Upper lobe of left lung (tissue), 6 donors: ENCODE measurements around the gene CTNNBIP1. TPM values are rescaled to one million over a fixed set of nuclear protein-coding genes. Genes with fewer than 3 reads are reported as not detected.

ENCODE experiments used
- ATAC-seq, 2 donors: fragments of 200-7000 bp; cut with Tn5 transposase; one replicate each; pipeline ENCODE4 v1.9.1; 2022; ENCODE audit warnings: mild to moderate bottlenecking in 2 of 2, moderate library complexity in 2 of 2; ENCODE audit not compliant: low FRiP score in 2 of 2
- DNase-seq, 2 donors: peaks; one replicate each; pipeline ENCODE4 v3.0.0-alpha.2; 2019 to 2020
- H3K27ac ChIP-seq, 4 donors: fragments of 200-600 bp; sonication (generic); one replicate each; pipeline ENCODE4 v1.5.1; 2016 to 2019
- H3K27me3 ChIP-seq, 4 donors: fragments of 200-600 bp; sonication (generic); one replicate each; pipeline ENCODE4 v1.5.1; 2017 to 2019
- H3K36me3 ChIP-seq, 4 donors: fragments of 200-600 bp; sonication (generic); one replicate each; pipeline ENCODE4 v1.5.1; 2016 to 2019
- H3K4me1 ChIP-seq, 4 donors: fragments of 200-600 bp; sonication (generic); one replicate each; pipeline ENCODE4 v1.5.1; 2018 to 2019
- H3K4me3 ChIP-seq, 4 donors: fragments of 200-600 bp; sonication (generic); one replicate each; pipeline ENCODE4 v1.5.1; 2017 to 2019; ENCODE audit warnings: mild to moderate bottlenecking in 2 of 4, moderate library complexity in 1 of 4
- H3K9me3 ChIP-seq, 4 donors: fragments of 200-600 bp; sonication (generic); one replicate each; pipeline ENCODE4 v1.5.1; 2018 to 2019
- EP300 ChIP-seq, 4 donors: sonication (generic); formaldehyde crosslinking; IDR thresholded peaks; one replicate each; pipeline ENCODE4 v1.5.1; 2017; ENCODE audit warnings: antibody characterized with exemption in 4 of 4, control low read depth in 2 of 4
- POLR2A ChIP-seq, 4 donors: fragments of 450-650 bp; IDR thresholded peaks; one replicate each; pipeline ENCODE4 v1.5.1; 2016 to 2017; ENCODE audit warnings: antibody characterized with exemption in 4 of 4, mild to moderate bottlenecking in 2 of 4
- POLR2AphosphoS5 ChIP-seq, 2 donors: sonication (generic); formaldehyde crosslinking; IDR thresholded peaks; one replicate each; pipeline ENCODE4 v1.5.1; 2017; ENCODE audit warnings: antibody characterized with exemption in 2 of 2
- WGBS, 2 donors: methylation state at CpG; one replicate each; pipeline ENCODE4 v1.1.5; 2017 to 2018; 5-methylcytosine and 5-hydroxymethylcytosine counted together
- total RNA-seq, 6 donors: library from RNA; depleted of rRNA in 4 of 6; stranded (reverse); fragments of >200 nt in 4 of 6; gene quantifications; one replicate each; pipeline versions ENCODE4 v1.1.0 to v1.2.1, GENCODE V29; 2016 to 2021
- TF ChIP-seq, protein P1 (sequence below), 6 experiments: fragments of 450-650 bp in 4 of 6; fragments of 200-600 bp in 2 of 6; sonication (generic) in 2 of 6; IDR thresholded peaks; one replicate each; pipeline ENCODE4 v1.5.1; 2016 to 2019; ENCODE audit warnings: antibody characterized with exemption in 6 of 6
- donor health status: DM: no; HTN: no; CAD: no; lungs with moderate emphysema.
- donor health status: DM: no; HTN: yes; CAD: no; lungs with severe emphysema.

CTNNBIP1 gene
- total RNA-seq, 6 donors from 2014 or later, result 39.8 to 85.8 (median 73.1) TPM

DNA sequence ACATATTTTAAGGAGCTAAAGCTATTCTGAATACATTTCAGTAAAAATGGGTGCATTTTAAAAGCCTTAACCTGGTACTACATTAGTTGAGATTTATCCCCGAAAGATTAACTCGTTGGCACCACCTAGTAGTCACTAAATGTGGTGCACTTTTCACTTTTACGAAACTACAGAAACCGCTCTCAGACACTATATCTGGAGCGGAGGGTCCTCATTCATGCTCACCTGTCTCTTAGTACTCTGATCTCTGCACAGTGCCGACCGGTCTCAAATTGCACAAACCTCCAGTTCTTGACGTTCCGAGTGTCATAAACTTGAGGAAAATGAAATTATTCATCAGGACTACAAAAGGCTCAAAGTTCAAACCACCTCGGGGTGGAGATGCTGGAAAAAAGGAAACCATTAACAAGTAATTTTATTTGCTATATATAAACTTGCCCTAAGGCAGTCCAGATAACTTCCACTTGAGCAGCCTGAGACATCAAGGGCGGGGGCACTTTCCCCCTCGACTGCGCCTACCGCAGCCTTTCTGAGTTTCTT, 32.4 kb upstream of the CTNNBIP1 start:
- H3K36me3 ChIP-seq, result peaks cover 0 to 3% (median 0%) of the 10 kb centered on the region in 4 donors
- no peak for TF ChIP-seq EP300 (IDR thresholded peaks at IDR 0.05)
- TF ChIP-seq, protein P1, sequence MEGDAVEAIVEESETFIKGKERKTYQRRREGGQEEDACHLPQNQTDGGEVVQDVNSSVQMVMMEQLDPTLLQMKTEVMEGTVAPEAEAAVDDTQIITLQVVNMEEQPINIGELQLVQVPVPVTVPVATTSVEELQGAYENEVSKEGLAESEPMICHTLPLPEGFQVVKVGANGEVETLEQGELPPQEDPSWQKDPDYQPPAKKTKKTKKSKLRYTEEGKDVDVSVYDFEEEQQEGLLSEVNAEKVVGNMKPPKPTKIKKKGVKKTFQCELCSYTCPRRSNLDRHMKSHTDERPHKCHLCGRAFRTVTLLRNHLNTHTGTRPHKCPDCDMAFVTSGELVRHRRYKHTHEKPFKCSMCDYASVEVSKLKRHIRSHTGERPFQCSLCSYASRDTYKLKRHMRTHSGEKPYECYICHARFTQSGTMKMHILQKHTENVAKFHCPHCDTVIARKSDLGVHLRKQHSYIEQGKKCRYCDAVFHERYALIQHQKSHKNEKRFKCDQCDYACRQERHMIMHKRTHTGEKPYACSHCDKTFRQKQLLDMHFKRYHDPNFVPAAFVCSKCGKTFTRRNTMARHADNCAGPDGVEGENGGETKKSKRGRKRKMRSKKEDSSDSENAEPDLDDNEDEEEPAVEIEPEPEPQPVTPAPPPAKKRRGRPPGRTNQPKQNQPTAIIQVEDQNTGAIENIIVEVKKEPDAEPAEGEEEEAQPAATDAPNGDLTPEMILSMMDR (IDR thresholded peaks at IDR 0.05), result peak in 4 of 6 experiments; percentile 20 to 63 (median 48)
- no peaks in the 10 kb centered on the region for H3K9me3 ChIP-seq
- peak; percentile 70 to 81 for ATAC-seq
- peaks cover 14 to 23% (median 18%) of the 10 kb centered on the region in 4 donors for H3K4me1 ChIP-seq
- H3K4me3 ChIP-seq, result peak overlapping the region; percentile 65 to 91 (median 75)
- no peaks in the 10 kb centered on the region for H3K27me3 ChIP-seq
- 1 to 2% methylated on average over 14 of the region's 14 CpGs for WGBS, 2 donors
- H3K27ac ChIP-seq, result peak overlapping the region; percentile 81 to 93 (median 88)
- DNase-seq, result no peak

DNA sequence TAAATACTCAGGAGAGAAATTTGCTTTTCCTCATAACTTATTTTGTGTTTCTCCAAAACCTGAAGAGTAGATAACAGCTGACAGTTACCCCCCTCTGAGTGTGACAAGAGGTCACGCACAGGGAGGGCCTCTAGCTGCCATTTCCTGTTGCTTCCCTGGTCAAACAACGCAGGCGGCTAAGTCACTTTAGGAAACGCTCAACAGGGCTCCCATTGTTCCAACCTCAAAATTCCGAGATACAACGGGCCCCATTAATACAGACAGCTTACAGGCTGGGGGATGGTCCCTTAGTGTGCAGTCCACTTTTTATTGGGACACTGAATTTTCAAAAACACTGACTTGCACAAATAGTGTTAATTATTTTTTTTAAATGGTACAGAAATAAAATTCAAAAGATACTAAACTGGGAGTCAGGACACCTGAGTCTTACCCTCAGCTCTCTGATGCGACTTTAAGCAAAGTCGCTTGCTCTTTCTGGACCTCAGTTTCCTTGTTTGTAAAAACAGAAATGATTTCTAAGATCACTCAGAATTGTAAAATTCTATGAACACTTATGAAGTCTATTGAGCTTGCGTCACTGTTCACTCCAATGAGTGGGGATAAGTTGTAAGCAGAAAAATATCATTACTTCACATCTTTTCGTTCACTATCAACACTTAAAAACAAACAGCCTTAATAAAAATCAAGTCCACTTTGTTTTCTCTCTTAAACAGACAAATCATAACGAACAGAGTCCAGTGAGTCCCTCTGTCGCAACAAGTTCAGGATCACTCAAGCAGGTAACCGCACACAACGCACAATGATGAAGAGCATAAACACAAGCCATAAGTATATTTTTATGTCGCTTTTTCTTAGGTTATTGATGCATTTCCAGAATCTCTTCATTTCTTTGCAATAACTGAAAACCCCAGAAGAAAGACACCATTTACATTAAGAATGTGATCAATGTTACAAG, 19.6 kb upstream of the CTNNBIP1 start:
- no peak overlapping the region for H3K4me3 ChIP-seq
- WGBS, 2 donors, result 77 to 78% methylated on average over 15 of the region's 15 CpGs
- TF ChIP-seq EP300 (IDR thresholded peaks at IDR 0.05), result no peak
- TF ChIP-seq POLR2AphosphoS5 (IDR thresholded peaks at IDR 0.05), result no peak
- TF ChIP-seq, protein P1 (IDR thresholded peaks at IDR 0.05), result no peak
- TF ChIP-seq POLR2A (IDR thresholded peaks at IDR 0.05), result no peak
- H3K36me3 ChIP-seq, result peaks cover 0 to 67% (median 14%) of the 10 kb centered on the region in 4 donors
- ATAC-seq, result no peak
- no peaks in the 10 kb centered on the region for H3K9me3 ChIP-seq
- no peaks in the 10 kb centered on the region for H3K27me3 ChIP-seq
- no peak for DNase-seq
- no peak overlapping the region for H3K27ac ChIP-seq
- no peaks in the 10 kb centered on the region for H3K4me1 ChIP-seq

DNA sequence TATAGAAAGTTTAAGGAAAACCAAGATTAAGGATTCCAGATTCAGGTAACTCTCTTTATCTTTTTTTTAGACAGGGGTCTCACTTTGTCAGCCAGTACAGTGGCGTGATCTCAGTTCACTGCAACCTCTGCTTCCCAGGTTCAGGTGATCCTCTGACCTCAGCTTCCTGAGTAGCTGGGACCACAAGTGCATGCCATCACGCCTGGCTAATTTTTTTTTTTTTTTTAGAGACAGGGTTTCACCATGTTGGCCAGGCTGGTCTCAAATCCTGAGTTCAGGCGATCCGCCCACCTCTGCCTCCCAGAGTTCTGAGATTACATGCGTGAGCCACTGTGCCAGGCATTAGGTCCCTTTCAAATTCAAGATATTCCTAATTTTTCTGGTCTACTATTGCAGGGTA, 17.2 kb upstream of the CTNNBIP1 start:
- Histone ChIP-seq H3K27ac (no peak overlapping the region), H3K9me3 (no peaks in the 10 kb centered on the region), H3K4me1 (no peaks in the 10 kb centered on the region), H3K36me3 (peaks cover 0 to 45% (median 10%) of the 10 kb centered on the region in 4 donors), H3K4me3 (no peak overlapping the region), H3K27me3 (no peaks in the 10 kb centered on the region)
- no peak for ATAC-seq
- whole genome bisulfite sequencing, 2 donors, result 89 to 92% methylated on average over 5 of the region's 5 CpGs
- DNase-seq, result no peak
- TF ChIP-seq, protein P1 (IDR thresholded peaks at IDR 0.05), result no peak
- TF ChIP-seq POLR2A (IDR thresholded peaks at IDR 0.05) (no peak), EP300 (IDR thresholded peaks at IDR 0.05) (no peak), POLR2AphosphoS5 (IDR thresholded peaks at IDR 0.05) (no peak)

DNA sequence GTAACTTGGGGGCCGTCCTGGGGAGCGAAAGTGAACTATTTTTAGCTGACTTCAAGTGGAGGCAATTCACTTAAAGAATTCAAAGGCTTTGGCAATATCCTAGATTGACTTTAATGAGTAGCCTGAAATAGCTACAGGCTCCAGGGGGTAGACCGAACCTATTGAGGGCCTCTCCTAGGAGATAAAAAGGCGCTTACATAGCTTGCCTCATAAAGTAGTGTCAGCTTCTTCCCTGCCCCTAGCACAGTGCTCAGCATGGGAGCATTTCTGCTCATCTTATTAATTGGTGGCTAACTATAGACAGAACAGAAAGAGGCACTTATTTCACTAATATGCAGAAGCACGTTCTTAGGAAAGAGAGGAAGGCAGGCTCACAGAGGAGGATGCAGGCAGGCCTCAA, 12.3 kb upstream of the CTNNBIP1 start:
- TF ChIP-seq, protein P1 (IDR thresholded peaks at IDR 0.05), result no peak
- TF ChIP-seq EP300 (IDR thresholded peaks at IDR 0.05) (no peak), POLR2AphosphoS5 (IDR thresholded peaks at IDR 0.05) (no peak), POLR2A (IDR thresholded peaks at IDR 0.05) (no peak)
- H3K9me3 ChIP-seq, result no peaks in the 10 kb centered on the region
- no peak for DNase-seq
- WGBS, 2 donors, result 55 to 75% methylated on average over 5 of the region's 5 CpGs
- H3K27ac ChIP-seq, result peak overlapping the region in 1 of 4 donors; percentile 6
- no peak for ATAC-seq
- no peaks in the 10 kb centered on the region for H3K4me1 ChIP-seq
- H3K27me3 ChIP-seq, result no peaks in the 10 kb centered on the region
- H3K4me3 ChIP-seq, result no peak overlapping the region
- no peaks in the 10 kb centered on the region for H3K36me3 ChIP-seq
